Hepatocyte (in vitro differentiated cells): ENCODE data around the gene PACSIN2. TPM values are rescaled to one million over a fixed set of nuclear protein-coding genes. Genes with fewer than 3 reads are reported as not detected.

ENCODE experiments used
- DNase-seq: peaks from one replicate; pipeline ENCODE4 v3.0.0-alpha.2; 2016; ENCODE audit warnings: low spot score
- H2AFZ ChIP-seq: fragments of 200-600 bp; sonication (generic); 2 replicates; pipeline ENCODE4 v1.6.0; 2016; ENCODE audit warnings: antibody characterized with exemption, mild to moderate bottlenecking
- H3K27ac ChIP-seq: fragments of 200-600 bp; sonication (generic); 2 replicates; pipeline ENCODE4 v1.5.1; 2016; ENCODE audit warnings: mild to moderate bottlenecking
- H3K27me3 ChIP-seq: fragments of 200-600 bp; sonication (generic); 2 replicates; pipeline ENCODE4 v1.6.1; 2016
- H3K36me3 ChIP-seq: fragments of 200-600 bp; sonication (generic); replicated peaks from 2 replicates; pipeline ENCODE4 v1.5.1; 2016; ENCODE audit warnings: low read depth; ENCODE audit not compliant: insufficient read depth
- H3K4me1 ChIP-seq: fragments of 200-600 bp; sonication (generic); 2 replicates; pipeline ENCODE4 v1.5.1; 2016; ENCODE audit warnings: mild to moderate bottlenecking, moderate library complexity; ENCODE audit not compliant: insufficient read depth
- H3K4me2 ChIP-seq: fragments of 200-600 bp; sonication (generic); 2 replicates; pipeline ENCODE4 v1.6.0; 2016
- H3K4me3 ChIP-seq: fragments of 200-600 bp; sonication (generic); 2 replicates; pipeline ENCODE4 v1.5.1; 2016; ENCODE audit warnings: mild to moderate bottlenecking
- H3K79me2 ChIP-seq: fragments of 200-600 bp; sonication (generic); 2 replicates; pipeline ENCODE4 v1.6.0; 2017; ENCODE audit warnings: mild to moderate bottlenecking
- H3K9me2 ChIP-seq: fragments of 200-600 bp; sonication (generic); replicated peaks from 2 replicates; pipeline ENCODE4 v1.6.0; 2017; ENCODE audit warnings: mild to moderate bottlenecking; ENCODE audit not compliant: insufficient read depth
- H3K9me3 ChIP-seq: fragments of 200-600 bp; sonication (generic); 2 replicates; pipeline ENCODE4 v1.5.1; 2016; ENCODE audit warnings: low read depth, mild to moderate bottlenecking
- H4K20me1 ChIP-seq: fragments of 200-600 bp; sonication (generic); 2 replicates; pipeline ENCODE4 v1.6.0; 2016; ENCODE audit warnings: mild to moderate bottlenecking; ENCODE audit not compliant: insufficient read depth, poor library complexity, severe bottlenecking
- EZH2 ChIP-seq: fragments of 200-600 bp; sonication (generic); IDR thresholded peaks from 2 replicates; pipeline ENCODE4 v1.6.1; 2016; ENCODE audit warnings: antibody characterized with exemption, mild to moderate bottlenecking, borderline replicate concordance
- EZH2phosphoT487 ChIP-seq: fragments of 200-600 bp; sonication (generic); IDR thresholded peaks from one replicate; pipeline ENCODE4 v1.6.1; 2018; ENCODE audit warnings: antibody characterized with exemption, mild to moderate bottlenecking, low read depth, moderate library complexity; ENCODE audit not compliant: unreplicated experiment, severe bottlenecking
- WGBS: methylation state at CpG from one replicate; pipeline ENCODE4 v1.1.6; 2016; ENCODE audit warnings: low lambda C conversion rate; ENCODE audit errors: missing lambda C conversion rate; 5-methylcytosine and 5-hydroxymethylcytosine counted together
- polyA plus RNA-seq: library from polyadenylated mRNA; unstranded; fragments of >200 nt; fragmentation: Nextera tagmentation; extraction: Ambion mirVana; gene quantifications from 2 replicates; pipeline ENCODE4 v1.2.1, GENCODE V29; 2016
- total RNA-seq: library from RNA; depleted of rRNA; stranded (reverse); fragments of >200 nt; gene quantifications from 2 replicates; pipeline ENCODE4 v1.2.3, GENCODE V29; 2014
- TF ChIP-seq, protein P1 (sequence below): fragments of 200-600 bp; sonication (generic); IDR thresholded peaks from 2 replicates; pipeline ENCODE4 v1.5.1; 2016; ENCODE audit warnings: antibody characterized with exemption, mild to moderate bottlenecking; ENCODE audit not compliant: poor library complexity

PACSIN2 gene
- total and polyA plus RNA-seq, 2 experiments from 2014 or later: 77.7 to 86.3 TPM

GRCh38 chr22:42906605-42907348 lies 108.2 kb downstream of the PACSIN2 start:
- Histone ChIP-seq H3K4me3 (no peak overlapping the region), H4K20me1 (peaks cover 51% of the 10 kb centered on the region), H3K27ac (no peak overlapping the region), H2AFZ (no peak overlapping the region), H3K4me1 (peaks cover 7% of the 10 kb centered on the region), H3K27me3 (no peaks in the 10 kb centered on the region), H3K4me2 (no peak overlapping the region), H3K79me2 (peaks cover 88% of the 10 kb centered on the region), H3K9me2 (no peaks in the 10 kb centered on the region), H3K36me3 (no peaks in the 10 kb centered on the region), H3K9me3 (no peaks in the 10 kb centered on the region)
- no peak for DNase-seq
- no peak for TF ChIP-seq EZH2phosphoT487
- TF ChIP-seq EZH2: no peak
- TF ChIP-seq, protein P1, sequence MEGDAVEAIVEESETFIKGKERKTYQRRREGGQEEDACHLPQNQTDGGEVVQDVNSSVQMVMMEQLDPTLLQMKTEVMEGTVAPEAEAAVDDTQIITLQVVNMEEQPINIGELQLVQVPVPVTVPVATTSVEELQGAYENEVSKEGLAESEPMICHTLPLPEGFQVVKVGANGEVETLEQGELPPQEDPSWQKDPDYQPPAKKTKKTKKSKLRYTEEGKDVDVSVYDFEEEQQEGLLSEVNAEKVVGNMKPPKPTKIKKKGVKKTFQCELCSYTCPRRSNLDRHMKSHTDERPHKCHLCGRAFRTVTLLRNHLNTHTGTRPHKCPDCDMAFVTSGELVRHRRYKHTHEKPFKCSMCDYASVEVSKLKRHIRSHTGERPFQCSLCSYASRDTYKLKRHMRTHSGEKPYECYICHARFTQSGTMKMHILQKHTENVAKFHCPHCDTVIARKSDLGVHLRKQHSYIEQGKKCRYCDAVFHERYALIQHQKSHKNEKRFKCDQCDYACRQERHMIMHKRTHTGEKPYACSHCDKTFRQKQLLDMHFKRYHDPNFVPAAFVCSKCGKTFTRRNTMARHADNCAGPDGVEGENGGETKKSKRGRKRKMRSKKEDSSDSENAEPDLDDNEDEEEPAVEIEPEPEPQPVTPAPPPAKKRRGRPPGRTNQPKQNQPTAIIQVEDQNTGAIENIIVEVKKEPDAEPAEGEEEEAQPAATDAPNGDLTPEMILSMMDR: no peak
- WGBS: 86% methylated on average over 6 of the region's 6 CpGs

GRCh38 chr22:42905702-42906183 lies 109.2 kb downstream of the PACSIN2 start:
- Histone ChIP-seq H3K79me2 (peaks cover 87% of the 10 kb centered on the region), H4K20me1 (peaks cover 56% of the 10 kb centered on the region), H3K4me3 (no peak overlapping the region), H3K9me2 (no peaks in the 10 kb centered on the region), H3K36me3 (no peaks in the 10 kb centered on the region), H3K27me3 (no peaks in the 10 kb centered on the region), H3K27ac (no peak overlapping the region), H3K9me3 (no peaks in the 10 kb centered on the region), H2AFZ (no peak overlapping the region), H3K4me2 (no peak overlapping the region), H3K4me1 (peaks cover 7% of the 10 kb centered on the region)
- TF ChIP-seq EZH2 (no peak), EZH2phosphoT487 (no peak)
- TF ChIP-seq, protein P1: no peak
- WGBS: 94% methylated on average over 5 of the region's 5 CpGs
- no peak for DNase-seq

DNA sequence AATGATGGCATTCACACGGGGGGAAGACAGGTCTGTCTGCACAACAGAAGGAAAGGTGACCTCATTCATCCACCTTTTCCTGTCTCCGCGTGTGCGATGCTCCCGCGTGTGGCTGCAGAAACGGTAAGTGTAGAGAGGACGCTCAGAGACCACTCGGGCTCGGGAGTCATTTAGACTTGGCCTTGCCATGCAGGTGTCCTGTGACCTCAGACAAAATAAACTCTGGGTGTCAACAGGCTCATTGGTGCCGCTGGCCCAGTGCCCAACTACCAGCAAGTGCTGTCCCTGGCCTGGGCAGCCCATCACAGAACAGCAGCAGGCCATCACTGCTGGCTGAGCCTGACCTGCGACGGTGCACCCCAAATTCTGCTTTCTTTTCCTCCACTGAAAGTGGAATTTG lies 109.7 kb downstream of the PACSIN2 start:
- no peak for DNase-seq
- peaks cover 87% of the 10 kb centered on the region for H3K79me2 ChIP-seq
- no peaks in the 10 kb centered on the region for H3K9me3 ChIP-seq
- WGBS: 93% methylated on average over 13 of the region's 13 CpGs
- H4K20me1 ChIP-seq: peaks cover 56% of the 10 kb centered on the region
- H3K27ac ChIP-seq: no peak overlapping the region
- H3K4me2 ChIP-seq: no peak overlapping the region
- no peak overlapping the region for H2AFZ ChIP-seq
- no peaks in the 10 kb centered on the region for H3K9me2 ChIP-seq
- H3K27me3 ChIP-seq: no peaks in the 10 kb centered on the region
- peaks cover 7% of the 10 kb centered on the region for H3K4me1 ChIP-seq
- TF ChIP-seq EZH2phosphoT487 (no peak), EZH2 (no peak)
- TF ChIP-seq, protein P1: no peak
- H3K36me3 ChIP-seq: no peaks in the 10 kb centered on the region
- H3K4me3 ChIP-seq: no peak overlapping the region
